K562 (cell line): ENCODE results near the gene WFDC1. TPM values are rescaled to one million over a fixed set of nuclear protein-coding genes. Genes with fewer than 3 reads are reported as not detected.

Experiments
- ATAC-seq: fragments of 200-7000 bp; cut with Tn5 transposase; 3 replicates; pipeline ENCODE4 v1.9.1; 2020; ENCODE audit warnings: moderate library complexity
- BruUV-seq: library from RNA; stranded (reverse); fragments of 400-500 nt; replicated peaks from 2 replicates; lab custom pipeline; 2021; lab: Mats Ljungman, UMichigan
- CTCF ChIA-PET: fragments of 300-600 bp; formaldehyde crosslinking; extraction: SDS; loops from one replicate; lab custom pipeline; 2021; ENCODE audit warnings: low intra/inter-chr PET ratio; lab: Yijun Ruan, JAX
- POLR2A ChIA-PET: fragments of 300-600, 350-650 bp; sonication (Branson Sonifier 250); formaldehyde crosslinking; extraction: SDS; loops from one replicate; lab custom pipeline; 2021; ENCODE audit warnings: antibody characterized with exemption, inconsistent platforms; lab: Yijun Ruan, JAX
- DNase-seq, 4 experiments: peaks; one replicate each; pipeline versions ENCODE4 v3.0.0 to v3.0.0-alpha.2; 2011 to 2018; ENCODE audit warnings: low spot score in 3 of 4, mixed read lengths in 3 of 4; ENCODE audit errors: extremely low read depth in 1 of 4
- FAIRE-seq: peaks from 2 replicates; lab custom pipeline; 2011; peaks lifted over from hg19 to GRCh38; lab: Jason Lieb, UNC
- H2AFZ ChIP-seq: 2 replicates; pipeline ENCODE4 v1.6.0; 2011; ENCODE audit warnings: low read depth, low read length, control low read depth, inconsistent platforms
- H3K27ac ChIP-seq: fragments of 200-600 bp; 3 replicates; pipeline ENCODE4 v1.8.0; 2011; ENCODE audit warnings: low read depth, mild to moderate bottlenecking, control low read depth, inconsistent platforms, low read length, moderate library complexity, mixed read lengths; ENCODE audit errors: extremely low read depth
- H3K27me3 ChIP-seq, 2 experiments: fragments of 300-600 bp in 1 of 2; 2 replicates in 1 of 2; 3 replicates in 1 of 2; pipeline versions ENCODE4 v1.6.0 to v1.8.0; 2011; ENCODE audit warnings: inconsistent platforms in 2 of 2, low read length in 2 of 2, mild to moderate bottlenecking in 1 of 2, mixed read lengths in 1 of 2, moderate library complexity in 1 of 2; ENCODE audit not compliant: control insufficient read depth in 2 of 2, insufficient read depth in 2 of 2
- H3K36me3 ChIP-seq: fragments of 300-600 bp; 3 replicates; pipeline ENCODE4 v1.8.0; 2011; ENCODE audit warnings: mild to moderate bottlenecking, low read length, inconsistent platforms; ENCODE audit not compliant: control insufficient read depth, insufficient read depth
- H3K4me1 ChIP-seq, 2 experiments: fragments of 200-600 bp in 1 of 2; replicated peaks in 1 of 2; 2 replicates in 1 of 2; 3 replicates in 1 of 2; pipeline versions ENCODE4 v1.5.1 to v1.8.0; 2011; ENCODE audit warnings: inconsistent platforms in 2 of 2, low read length in 2 of 2, mild to moderate bottlenecking in 1 of 2, mixed read lengths in 1 of 2, moderate library complexity in 1 of 2; ENCODE audit not compliant: control insufficient read depth in 2 of 2, insufficient read depth in 2 of 2
- H3K4me2 ChIP-seq: 2 replicates; pipeline ENCODE4 v1.6.1; 2011; ENCODE audit warnings: low read length, control low read depth, inconsistent platforms, mixed read lengths; ENCODE audit not compliant: insufficient read depth
- H3K4me3 ChIP-seq: fragments of 200-600 bp; sonication (generic), shearing (Covaris generic); 2 replicates; pipeline ENCODE4 v1.5.1; 2016; ENCODE audit warnings: control low read depth, inconsistent platforms
- H3K79me2 ChIP-seq: fragments of 200-600 bp; 3 replicates; pipeline ENCODE4 v1.8.0; 2011; ENCODE audit warnings: low read length, inconsistent platforms; ENCODE audit not compliant: control insufficient read depth, insufficient read depth
- H3K9ac ChIP-seq, 2 experiments: 2 replicates each; pipeline versions ENCODE4 v1.6.0 to v1.6.1; 2011; ENCODE audit warnings: low read depth in 2 of 2, low read length in 2 of 2, control low read depth in 1 of 2, inconsistent platforms in 1 of 2, mild to moderate bottlenecking in 1 of 2, mixed read lengths in 1 of 2; ENCODE audit not compliant: insufficient read depth in 1 of 2
- H3K9me1 ChIP-seq: one replicate; pipeline ENCODE4 v1.6.0; 2011; ENCODE audit warnings: inconsistent platforms, mild to moderate bottlenecking, low read length, moderate library complexity; ENCODE audit not compliant: control insufficient read depth, insufficient read depth
- H3K9me3 ChIP-seq: replicated peaks from 2 replicates; pipeline ENCODE4 v1.5.1; 2011; ENCODE audit warnings: low read depth, low read length, inconsistent platforms; ENCODE audit not compliant: control insufficient read depth, insufficient read depth
- H4K20me1 ChIP-seq: replicated peaks from 2 replicates; pipeline ENCODE4 v1.6.1; 2011; ENCODE audit warnings: low read length, inconsistent platforms, mixed read lengths; ENCODE audit not compliant: control insufficient read depth, insufficient read depth
- CBX1 ChIP-seq: sonication (generic); IDR thresholded peaks from 2 replicates; pipeline ENCODE4 v1.6.1; 2016; ENCODE audit warnings: antibody characterized with exemption, low read depth, mild to moderate bottlenecking
- CC2D1A ChIP-seq: fragments of 450-650 bp; IDR thresholded peaks from 2 replicates; pipeline ENCODE4 v1.6.1; 2017; ENCODE audit warnings: mild to moderate bottlenecking
- CREBBP ChIP-seq: IDR thresholded peaks from one replicate; pipeline ENCODE4 v1.6.1; 2012; ENCODE audit warnings: low read depth, mild to moderate bottlenecking, control low read depth, inconsistent platforms, low read length
- ETV6 ChIP-seq, 3 experiments: fragments of 150-350 bp in 1 of 3; sonication (generic) in 1 of 3; formaldehyde crosslinking in 1 of 3; IDR thresholded peaks; 2 replicates each; pipeline versions ENCODE4 v1.6.1 to v1.8.0; 2014 to 2022; ENCODE audit warnings: borderline replicate concordance in 2 of 3, low read depth in 2 of 3, antibody characterized with exemption in 1 of 3, low read length in 1 of 3, mild to moderate bottlenecking in 1 of 3, missing genetic modification reagents in 1 of 3
- HNRNPH1 ChIP-seq: fragments of 200-400 bp; formaldehyde crosslinking; optimal IDR thresholded peaks from 2 replicates; pipeline ENCODE3; 2017; ENCODE audit warnings: low read depth, mild to moderate bottlenecking, low read length, moderate library complexity
- HNRNPUL1 ChIP-seq: fragments of 200-400 bp; formaldehyde crosslinking; IDR thresholded peaks from 2 replicates; pipeline ENCODE4 v1.6.1; 2017; ENCODE audit warnings: low read length
- MEIS2 ChIP-seq: fragments of 450-650 bp; IDR thresholded peaks from 2 replicates; pipeline ENCODE4 v1.6.1; 2014; ENCODE audit warnings: mild to moderate bottlenecking; ENCODE audit not compliant: partially characterized antibody
- MTA2 ChIP-seq: fragments of 450-650 bp; IDR thresholded peaks from 2 replicates; pipeline ENCODE4 v1.6.1; 2016; ENCODE audit warnings: low read depth
- NFE2 ChIP-seq: IDR thresholded peaks from 2 replicates; pipeline ENCODE4 v1.6.1; 2014; ENCODE audit warnings: antibody characterized with exemption, low read depth
- NR1H2 ChIP-seq: sonication (generic); formaldehyde crosslinking; IDR thresholded peaks from 2 replicates; pipeline ENCODE4 v1.4.0; 2020; ENCODE audit warnings: mild to moderate bottlenecking, missing genetic modification reagents
- OTX1 ChIP-seq: fragments of 450-650 bp; formaldehyde crosslinking; IDR thresholded peaks from 2 replicates; pipeline ENCODE4 v1.4.0; 2022; ENCODE audit warnings: mild to moderate bottlenecking
- POLR3A ChIP-seq: IDR thresholded peaks from 2 replicates; pipeline ENCODE4 v1.6.1; 2011; ENCODE audit warnings: borderline replicate concordance, mild to moderate bottlenecking, moderate library complexity; ENCODE audit not compliant: insufficient read length, insufficient read depth; ENCODE audit errors: extremely low read depth
- PRMT5 ChIP-seq: sonication (generic); formaldehyde crosslinking; IDR thresholded peaks from 2 replicates; pipeline ENCODE4 v1.5.0; 2020; ENCODE audit warnings: missing genetic modification reagents
- PTBP1 ChIP-seq: fragments of 200-400 bp; formaldehyde crosslinking; IDR thresholded peaks from 2 replicates; pipeline ENCODE4 v1.6.1; 2017; ENCODE audit warnings: low read depth, low read length
- RFX7 ChIP-seq: fragments of 250-450 bp; sonication (Bioruptor Pico); IDR thresholded peaks from 2 replicates; pipeline ENCODE4 v1.5.1; 2021; ENCODE audit warnings: mild to moderate bottlenecking
- ZNF780A ChIP-seq: fragments of 250-450 bp; sonication (Bioruptor Pico); IDR thresholded peaks from 2 replicates; pipeline ENCODE4 v1.5.0; 2021; ENCODE audit warnings: mild to moderate bottlenecking
- WGBS: fragments of 100-300 bp; shearing (Covaris generic); methylation state at CpG from one replicate; pipeline ENCODE4 v1.1.6; 2016; ENCODE audit warnings: low coverage, mixed read lengths; ENCODE audit not compliant: insufficient coverage; ENCODE audit errors: missing lambda C conversion rate; 5-methylcytosine and 5-hydroxymethylcytosine counted together
- in situ Hi-C: fragments of 300-500 bp; cut with MboI; formaldehyde crosslinking; loops from 4 replicates; pipeline ENCODE4 v1.15.0; 2018; ENCODE audit warnings: inconsistent platforms, mixed read lengths
- intact Hi-C: fragments of 100-400 bp; cut with micrococcal nuclease; formaldehyde crosslinking; loops from 2 replicates; pipeline ENCODE4 v1.14.2; 2022
- polyA plus RNA-seq, 8 experiments: library from polyadenylated mRNA; depleted of rRNA in 4 of 8; stranded (reverse) in 5 of 8; unstranded in 3 of 8; fragments of >200 nt; fragmentation: Nextera tagmentation in 2 of 8; fragmentation: Illumina TruSeq in 1 of 8; extraction: Ambion mirVana in 2 of 8; extraction: Trizol in 1 of 8; gene quantifications; 2 replicates each; pipeline versions ENCODE4 v1.2.1 to v1.2.3, GENCODE V29; 2011 to 2014; ENCODE audit warnings: inconsistent platforms in 1 of 8, missing spikeins in 1 of 8
- total RNA-seq, 7 experiments: library from RNA; depleted of rRNA in 6 of 7; stranded (reverse); fragments of >200 nt in 6 of 7; fragmentation: Illumina TruSeq in 2 of 7; extraction: Trizol in 2 of 7; gene quantifications; 2 replicates each; pipeline versions ENCODE4 v1.2.1 to v1.2.3, GENCODE V29; 2011 to 2021; ENCODE audit warnings: low replicate concordance in 1 of 7
- TF ChIP-seq, protein P1 (sequence below): fragments of 450-650 bp; conservative IDR thresholded peaks from 2 replicates; pipeline ENCODE4 v1.6.1; 2016; ENCODE audit warnings: missing genetic modification characterization, low read depth, mild to moderate bottlenecking, control low read depth, missing compliant biosample characterization
- TF ChIP-seq, protein P2 (sequence below): fragments of 250-450 bp; sonication (Bioruptor Pico); IDR thresholded peaks from 2 replicates; pipeline ENCODE4 v1.8.0; 2021; ENCODE audit warnings: moderate library complexity, mild to moderate bottlenecking, inconsistent platforms

Gene WFDC1
- total and polyA plus RNA-seq, 9 of the 15 experiments (the other 6 are each of a cell fraction or from before 2014, with no cell fraction given) = not detected

- TF ChIP-seq, protein P1, sequence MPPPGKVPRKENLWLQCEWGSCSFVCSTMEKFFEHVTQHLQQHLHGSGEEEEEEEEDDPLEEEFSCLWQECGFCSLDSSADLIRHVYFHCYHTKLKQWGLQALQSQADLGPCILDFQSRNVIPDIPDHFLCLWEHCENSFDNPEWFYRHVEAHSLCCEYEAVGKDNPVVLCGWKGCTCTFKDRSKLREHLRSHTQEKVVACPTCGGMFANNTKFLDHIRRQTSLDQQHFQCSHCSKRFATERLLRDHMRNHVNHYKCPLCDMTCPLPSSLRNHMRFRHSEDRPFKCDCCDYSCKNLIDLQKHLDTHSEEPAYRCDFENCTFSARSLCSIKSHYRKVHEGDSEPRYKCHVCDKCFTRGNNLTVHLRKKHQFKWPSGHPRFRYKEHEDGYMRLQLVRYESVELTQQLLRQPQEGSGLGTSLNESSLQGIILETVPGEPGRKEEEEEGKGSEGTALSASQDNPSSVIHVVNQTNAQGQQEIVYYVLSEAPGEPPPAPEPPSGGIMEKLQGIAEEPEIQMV (tag) = no peak
- TF ChIP-seq ZNF780A (CRISPR knock-in tag) (no peak), ETV6 (IDR thresholded peaks at IDR 0.05; ENCODE audit: borderline replicate concordance in 1 of 2, low read depth in 2 of 2, low read length in 1 of 2) (no peak), ETV6 (CRISPR knock-in tag; IDR thresholded peaks at IDR 0.05; ENCODE audit: borderline replicate concordance) (no peak), NFE2 (no peak)
- TF ChIP-seq, protein P2, sequence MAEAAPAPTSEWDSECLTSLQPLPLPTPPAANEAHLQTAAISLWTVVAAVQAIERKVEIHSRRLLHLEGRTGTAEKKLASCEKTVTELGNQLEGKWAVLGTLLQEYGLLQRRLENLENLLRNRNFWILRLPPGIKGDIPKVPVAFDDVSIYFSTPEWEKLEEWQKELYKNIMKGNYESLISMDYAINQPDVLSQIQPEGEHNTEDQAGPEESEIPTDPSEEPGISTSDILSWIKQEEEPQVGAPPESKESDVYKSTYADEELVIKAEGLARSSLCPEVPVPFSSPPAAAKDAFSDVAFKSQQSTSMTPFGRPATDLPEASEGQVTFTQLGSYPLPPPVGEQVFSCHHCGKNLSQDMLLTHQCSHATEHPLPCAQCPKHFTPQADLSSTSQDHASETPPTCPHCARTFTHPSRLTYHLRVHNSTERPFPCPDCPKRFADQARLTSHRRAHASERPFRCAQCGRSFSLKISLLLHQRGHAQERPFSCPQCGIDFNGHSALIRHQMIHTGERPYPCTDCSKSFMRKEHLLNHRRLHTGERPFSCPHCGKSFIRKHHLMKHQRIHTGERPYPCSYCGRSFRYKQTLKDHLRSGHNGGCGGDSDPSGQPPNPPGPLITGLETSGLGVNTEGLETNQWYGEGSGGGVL (CRISPR knock-in tag) = no peak
- TF ChIP-seq, all 486 proteins: peak for 0
Observed at GRCh38 chr16:84270071-84270470, 24.6 kb upstream of the WFDC1 start (continued).

GRCh38 chr16:84270531-84270930 is 24.1 kb upstream of the WFDC1 start:
- in situ Hi-C loops = no loop called here
- no peak for DNase-seq
- CTCF ChIA-PET = no interaction called here
- ATAC-seq = no peak
- H2AFZ ChIP-seq = no peak overlapping the region
- H3K4me3 ChIP-seq = no peak overlapping the region
- no TSS peak for BruUV-seq
- H3K9me3 ChIP-seq = no peaks in the 10 kb centered on the region
- no peaks in the 10 kb centered on the region for H3K79me2 ChIP-seq
- H3K9me1 ChIP-seq = no peaks in the 10 kb centered on the region
- WGBS = 3% methylated on average over 10 of the region's 10 CpGs
- no peaks in the 10 kb centered on the region for H3K36me3 ChIP-seq
- H3K27me3 ChIP-seq = peaks cover 18 to 49% of the 10 kb centered on the region in 2 experiments
- no peak overlapping the region for H3K27ac ChIP-seq
- H4K20me1 ChIP-seq = 0 out of 2 replicates have a peak, but pooled peaks cover 4% of the 10 kb centered on the region
- no peak for TF ChIP-seq NR1H2
- TF ChIP-seq POLR3A = no peak
- TF ChIP-seq HNRNPH1 = no peak
- TF ChIP-seq CREBBP = no peak
- no peak for TF ChIP-seq CC2D1A
- no peak for TF ChIP-seq PRMT5 (CRISPR knock-in tag)
- TF ChIP-seq PTBP1 = no peak
- no peak for TF ChIP-seq MEIS2
- TF ChIP-seq CBX1 = no peak
- TF ChIP-seq OTX1 (CRISPR knock-in tag) = no peak
- TF ChIP-seq RFX7 (CRISPR knock-in tag) = no peak
- TF ChIP-seq HNRNPUL1 = no peak
- no peak for TF ChIP-seq MTA2
- H3K4me2 ChIP-seq = no peak overlapping the region
- intact Hi-C loops = no loop called here
- no peak for FAIRE-seq
- POLR2A ChIA-PET = interaction anchor here (0.7 kb wide), 1 partner anchor 177 kb away, joined by 3 read pairs; no protein-coding TSS in a partner anchor
- no peaks in the 10 kb centered on the region for H3K4me1 ChIP-seq
- H3K9ac ChIP-seq = no peak overlapping the region
